Activated CD4-positive, CD25-positive, alpha-beta regulatory T cell treated with anti-CD3 and anti-CD28 coated beads, Interleukin-2, amount 50 U/mL, for 16 hours (primary cell): ENCODE data around the gene PLA1A.
A peak's percentile ranks its signal among the peaks of the same experiment; 100 is the strongest.
"Not testable (repeated sequence)": the region's sequence is repeated elsewhere in the genome, so short reads cannot be mapped to it uniquely, and the experiment has no call there.

Source experiments
- DNase-seq: peaks from one replicate; pipeline ENCODE4 v3.0.0-alpha.2; 2020; ENCODE audit warnings: low read depth, low spot score

Gene PLA1A

GRCh38 chr3:119597548-119598288, at the start of gene PLA1A:
PLA1A (plus strand) TSS chr3:119597885; CDS start chr3:119597914, 29 bp downstream.
- DNase-seq = no peak

GRCh38 chr3:119548341-119548740, 49.3 kb upstream of the PLA1A start:
- no peak for DNase-seq

GRCh38 chr3:119550192-119550910, 47.3 kb upstream of the PLA1A start:
- DNase-seq = no peak

- no peak for DNase-seq
Observed at GRCh38 chr3:119551598-119551997, 46.1 kb upstream of the PLA1A start.

- not testable (repeated sequence) for DNase-seq
Observed at GRCh38 chr3:119552928-119553327, 44.8 kb upstream of the PLA1A start.

GRCh38 chr3:119553823-119554415, 43.8 kb upstream of the PLA1A start:
- no peak for DNase-seq

- no peak for DNase-seq
Observed at GRCh38 chr3:119555309-119555735, 42.4 kb upstream of the PLA1A start.

GRCh38 chr3:119555929-119556328, 41.8 kb upstream of the PLA1A start:
- no peak for DNase-seq

- no peak for DNase-seq
Observed at GRCh38 chr3:119557192-119557876, 40.4 kb upstream of the PLA1A start.

- DNase-seq = no peak
Observed at GRCh38 chr3:119557877-119558269, 39.8 kb upstream of the PLA1A start.

GRCh38 chr3:119558626-119559317, 38.9 kb upstream of the PLA1A start:
- DNase-seq = no peak

GRCh38 chr3:119559441-119559963, 38.2 kb upstream of the PLA1A start, which contains the start of gene CD80:
CD80 (minus strand) TSS chr3:119559614; CDS start chr3:119557728, 1,886 bp downstream.
- DNase-seq = peak; percentile 48

GRCh38 chr3:119560160-119560559, 37.5 kb upstream of the PLA1A start:
- DNase-seq = no peak

- DNase-seq = no peak
Observed at GRCh38 chr3:119562307-119562961, 35.3 kb upstream of the PLA1A start.

- not testable (repeated sequence) for DNase-seq
Observed at GRCh38 chr3:119563334-119563733, 34.4 kb upstream of the PLA1A start.

GRCh38 chr3:119569156-119569555, 28.5 kb upstream of the PLA1A start:
- no peak for DNase-seq

GRCh38 chr3:119570229-119570628, 27.5 kb upstream of the PLA1A start:
- DNase-seq = no peak

- no peak for DNase-seq
Observed at GRCh38 chr3:119571230-119571629, 26.5 kb upstream of the PLA1A start.

- DNase-seq = no peak
Observed at GRCh38 chr3:119571688-119572087, 26.0 kb upstream of the PLA1A start.

- no peak for DNase-seq
Observed at GRCh38 chr3:119575507-119575906, 22.2 kb upstream of the PLA1A start.
